ENCODE data around the gene COA1.
"Not testable (repeated sequence)": the region's sequence is repeated elsewhere in the genome, so short reads cannot be mapped to it uniquely, and the experiment has no call there.

Gene COA1

GRCh38 chr7:43602256-43602655, 127.1 kb downstream of the COA1 start:
- TF ChIP-seq CTCF (conservative IDR thresholded peaks at IDR 0.05; ENCODE audit: control insufficient read depth, insufficient read depth, low read depth, low read length), result no peak
- DNase-seq (ENCODE audit: low read depth), result no peak

GRCh38 chr7:43600056-43600455, 129.3 kb downstream of the COA1 start:
- no peak overlapping the region for H3K4me3 ChIP-seq (ENCODE audit: control insufficient read depth, low read depth, low read length)
- DNase-seq (ENCODE audit: low read depth), result no peak
- no peak for TF ChIP-seq CTCF (conservative IDR thresholded peaks at IDR 0.05; ENCODE audit: control insufficient read depth, insufficient read depth, low read depth, low read length)

More at GRCh38 chr7:43602256-43602655, 127.1 kb downstream of the COA1 start:
- H3K4me3 ChIP-seq (ENCODE audit: control insufficient read depth, low read depth, low read length), result no peak overlapping the region

- peak; percentile 26 for DNase-seq (ENCODE audit: low read depth)
- not testable (repeated sequence) for H3K4me3 ChIP-seq (ENCODE audit: control insufficient read depth, low read depth, low read length)
Measured at GRCh38 chr7:43596426-43596825, 132.9 kb downstream of the COA1 start.

- no peak for DNase-seq (ENCODE audit: low read depth)
- TF ChIP-seq CTCF (conservative IDR thresholded peaks at IDR 0.05; ENCODE audit: control insufficient read depth, insufficient read depth, low read depth, low read length), result no peak
- no peak overlapping the region for H3K4me3 ChIP-seq (ENCODE audit: control insufficient read depth, low read depth, low read length)
Measured at GRCh38 chr7:43594020-43594419, 135.3 kb downstream of the COA1 start.

- no peak overlapping the region for H3K4me3 ChIP-seq (ENCODE audit: control insufficient read depth, low read depth, low read length)
- TF ChIP-seq CTCF (conservative IDR thresholded peaks at IDR 0.05; ENCODE audit: control insufficient read depth, insufficient read depth, low read depth, low read length), result no peak
- DNase-seq (ENCODE audit: low read depth), result no peak
Measured at GRCh38 chr7:43593010-43593409, 136.3 kb downstream of the COA1 start.

- TF ChIP-seq CTCF (conservative IDR thresholded peaks at IDR 0.05; ENCODE audit: control insufficient read depth, insufficient read depth, low read depth, low read length), result no peak
- H3K4me3 ChIP-seq (ENCODE audit: control insufficient read depth, low read depth, low read length), result no peak overlapping the region
- no peak for DNase-seq (ENCODE audit: low read depth)
Measured at GRCh38 chr7:43592326-43592725, 137.0 kb downstream of the COA1 start.

GRCh38 chr7:43591558-43592180, 137.7 kb downstream of the COA1 start:
- DNase-seq (ENCODE audit: low read depth), result peak; percentile 35
- TF ChIP-seq CTCF (conservative IDR thresholded peaks at IDR 0.05; ENCODE audit: control insufficient read depth, insufficient read depth, low read depth, low read length), result no peak
- no peak overlapping the region for H3K4me3 ChIP-seq (ENCODE audit: control insufficient read depth, low read depth, low read length)
